CD4-positive, alpha-beta T cell (primary cell): ENCODE data around the gene NRL. TPM values are rescaled to one million over a fixed set of nuclear protein-coding genes. Genes with fewer than 3 reads are reported as not detected.

Experiments used
- ATAC-seq: fragments of 200-7000 bp; cut with Tn5 transposase; one replicate; pipeline ENCODE4 v1.10.0; 2022; ENCODE audit warnings: mild to moderate bottlenecking; ENCODE audit not compliant: poor library complexity
- CTCF ChIA-PET: fragments of 350-600 bp; sonication (Branson Sonifier 250); formaldehyde crosslinking; loops from one replicate; lab custom pipeline; 2021; ENCODE audit warnings: antibody characterized with exemption, inconsistent platforms; lab: Charles Lee
- POLR2A ChIA-PET: fragments of 350-600 bp; sonication (Branson Sonifier 250); formaldehyde crosslinking; loops from one replicate; lab custom pipeline; 2021; ENCODE audit warnings: antibody characterized with exemption, inconsistent platforms; lab: Charles Lee
- DNase-seq, 14 experiments: peaks; one replicate each; pipeline ENCODE4 v3.0.0-alpha.2; 2013 to 2020; ENCODE audit warnings: mixed read lengths in 2 of 14
- H3K27ac ChIP-seq, 2 donors: one replicate each; pipeline versions ENCODE4 v1.5.1 to v1.7.0; 2013; ENCODE audit warnings: low read length in 2 of 2, low read depth in 1 of 2, mild to moderate bottlenecking in 1 of 2
- H3K27me3 ChIP-seq, 2 experiments: 1 replicate in 1 of 2; 2 replicates in 1 of 2; pipeline versions ENCODE4 v1.6.1 to v1.7.0; 2013; ENCODE audit warnings: low read length in 2 of 2, control low read depth in 1 of 2, mild to moderate bottlenecking in 1 of 2, moderate library complexity in 1 of 2; ENCODE audit not compliant: insufficient read depth in 2 of 2, control insufficient read depth in 1 of 2
- H3K36me3 ChIP-seq: one replicate; pipeline ENCODE4 v1.6.1; 2013; ENCODE audit warnings: low read length, control low read depth; ENCODE audit not compliant: insufficient read depth
- H3K4me1 ChIP-seq: one replicate; pipeline ENCODE4 v1.6.1; 2013; ENCODE audit warnings: low read length, control low read depth; ENCODE audit not compliant: insufficient read depth
- H3K4me3 ChIP-seq: one replicate; pipeline ENCODE4 v1.5.1; 2013; ENCODE audit warnings: mild to moderate bottlenecking, low read length, moderate library complexity
- H3K9me3 ChIP-seq, 2 experiments: 1 replicate in 1 of 2; 2 replicates in 1 of 2; pipeline versions ENCODE4 v1.6.1 to v1.7.0; 2013; ENCODE audit warnings: low read length in 2 of 2, mild to moderate bottlenecking in 2 of 2, control low read depth in 1 of 2, moderate library complexity in 1 of 2; ENCODE audit not compliant: control insufficient read depth in 1 of 2, insufficient read depth in 1 of 2
- H3K27ac Mint-ChIP-seq: one replicate; pipeline ENCODE4 v1.8.0; 2020; ENCODE audit warnings: mixed read lengths
- H3K27me3 Mint-ChIP-seq: one replicate; pipeline ENCODE4 v1.8.0; 2021; ENCODE audit warnings: mixed read lengths
- H3K36me3 Mint-ChIP-seq: one replicate; pipeline ENCODE4 v1.8.0; 2021; ENCODE audit warnings: low read depth, mixed read lengths
- H3K4me1 Mint-ChIP-seq: one replicate; pipeline ENCODE4 v1.8.0; 2021; ENCODE audit warnings: low read depth, mixed read lengths
- H3K4me3 Mint-ChIP-seq: one replicate; pipeline ENCODE4 v1.8.0; 2020; ENCODE audit warnings: mild to moderate bottlenecking, mixed read lengths
- H3K9me3 Mint-ChIP-seq: one replicate; pipeline ENCODE4 v1.8.0; 2020; ENCODE audit warnings: mixed read lengths
- CTCF ChIP-seq: fragments of 200-600 bp; IDR thresholded peaks from one replicate; pipeline ENCODE4 v1.8.0; 2022; ENCODE audit warnings: antibody characterized with exemption, mild to moderate bottlenecking
- intact Hi-C, 2 experiments: fragments of 100-400 bp; cut with DNase I in 1 of 2; cut with micrococcal nuclease in 1 of 2; formaldehyde crosslinking; loops; one replicate each; pipeline versions ENCODE4 v1.15.1 to v1.9.0; 2023 to 2025; cut with DNase I, micrococcal nuclease
- total RNA-seq, 174 experiments: library from RNA in 2 of 174; stranded (reverse) in 2 of 174; gene quantifications; one replicate each; pipeline ENCODE4 v1.2.3 and lab custom pipeline; 2021 to 2026

Gene NRL
- total RNA-seq, 2 experiments from 2014 or later, result 1.6 to 1.9 TPM

- intact Hi-C loops, result no loop called here
- H3K27ac Mint-ChIP-seq, result no peak overlapping the region
- no peak for TF ChIP-seq CTCF
Observed at GRCh38 chr14:24054646-24055045, 60.1 kb downstream of the NRL start.

GRCh38 chr14:24054324-24054641 is 60.5 kb downstream of the NRL start:
- H3K36me3 ChIP-seq, result no peaks in the 10 kb centered on the region
- peaks cover 0 to 10% of the 10 kb centered on the region in 2 experiments for H3K9me3 ChIP-seq
- peaks cover 21% of the 10 kb centered on the region for H3K4me1 ChIP-seq
- H3K9me3 Mint-ChIP-seq, result no peaks in the 10 kb centered on the region
- DNase-seq (no peak), ATAC-seq (no peak)
- H3K4me3 Mint-ChIP-seq, result no peak overlapping the region
- H3K4me1 Mint-ChIP-seq, result peaks cover 14% of the 10 kb centered on the region
- ChIA-PET POLR2A (interaction anchor here (1.2 to 1.3 kb wide), 2 partner anchors 27 to 107 kb away, joined by 3 to 6 read pairs; partner anchors contain the start of gene IRF9), CTCF (interaction anchor here (1.4 to 1.6 kb wide), 2 partner anchors 54 to 161 kb away, joined by 3 read pairs; partner anchors contain the start of gene MDP1)
- no peak overlapping the region for H3K4me3 ChIP-seq
- no peak overlapping the region for H3K27ac Mint-ChIP-seq
- no peaks in the 10 kb centered on the region for H3K36me3 Mint-ChIP-seq
- no peak overlapping the region for H3K27ac ChIP-seq
- intact Hi-C loops, result no loop called here
- H3K27me3 Mint-ChIP-seq, result peaks cover 25% of the 10 kb centered on the region
- TF ChIP-seq CTCF, result no peak
- H3K27me3 ChIP-seq, result peaks cover 0 to 16% of the 10 kb centered on the region in 2 experiments

More at GRCh38 chr14:24054646-24055045, 60.1 kb downstream of the NRL start:
- peaks cover 14% of the 10 kb centered on the region for H3K4me1 Mint-ChIP-seq
- ChIA-PET POLR2A (interaction anchor here (1.2 to 1.3 kb wide), 2 partner anchors 27 to 106 kb away, joined by 3 to 6 read pairs; partner anchors contain the start of gene IRF9), CTCF (interaction anchor here (1.4 to 1.6 kb wide), 2 partner anchors 54 to 161 kb away, joined by 3 read pairs; partner anchors contain the start of gene MDP1)
- peaks cover 25% of the 10 kb centered on the region for H3K27me3 Mint-ChIP-seq
- ATAC-seq (no peak), DNase-seq (no peak)
- Histone ChIP-seq H3K27ac (no peak overlapping the region), H3K4me1 (peaks cover 21% of the 10 kb centered on the region), H3K27me3 (peaks cover 0 to 16% of the 10 kb centered on the region in 2 experiments), H3K9me3 (peaks cover 0 to 10% of the 10 kb centered on the region in 2 experiments), H3K4me3 (no peak overlapping the region), H3K36me3 (no peaks in the 10 kb centered on the region)
- no peaks in the 10 kb centered on the region for H3K36me3 Mint-ChIP-seq
- H3K4me3 Mint-ChIP-seq, result peak overlapping the region; percentile 34
- no peaks in the 10 kb centered on the region for H3K9me3 Mint-ChIP-seq

- peaks cover 0 to 16% of the 10 kb centered on the region in 2 experiments for H3K27me3 ChIP-seq
- POLR2A ChIA-PET, result interaction anchor here (1.2 to 1.3 kb wide), 2 partner anchors 28 to 107 kb away, joined by 3 to 6 read pairs; partner anchors contain the start of gene IRF9
- CTCF ChIA-PET, result interaction anchor here (1.4 to 1.6 kb wide), 2 partner anchors 55 to 162 kb away, joined by 3 read pairs; partner anchors contain the start of gene MDP1
- Mint-ChIP-seq H3K9me3 (no peaks in the 10 kb centered on the region), H3K27me3 (peaks cover 25% of the 10 kb centered on the region), H3K36me3 (no peaks in the 10 kb centered on the region), H3K27ac (no peak overlapping the region), H3K4me3 (peak overlapping the region; percentile 90), H3K4me1 (peaks cover 14% of the 10 kb centered on the region)
- H3K27ac ChIP-seq, result no peak overlapping the region
- ATAC-seq (no peak), DNase-seq (peak in 2 of 14 experiments; percentile 7 to 25)
- H3K9me3 ChIP-seq, result peaks cover 0 to 10% of the 10 kb centered on the region in 2 experiments
- H3K4me1 ChIP-seq, result peaks cover 21% of the 10 kb centered on the region
- TF ChIP-seq CTCF, result no peak
- no peaks in the 10 kb centered on the region for H3K36me3 ChIP-seq
- no peak overlapping the region for H3K4me3 ChIP-seq
- intact Hi-C loops, result no loop called here
Observed at GRCh38 chr14:24053548-24054323, 61.0 kb downstream of the NRL start.
